GM19193 (cell line): Measurements from ENCODE around the gene ATP13A5.

Experiments
- POLR2A ChIP-seq: IDR thresholded peaks from 4 replicates; pipeline ENCODE4 v1.6.1; 2011; ENCODE audit not compliant: insufficient read depth, insufficient read length; ENCODE audit errors: extremely low read depth

Gene ATP13A5

DNA sequence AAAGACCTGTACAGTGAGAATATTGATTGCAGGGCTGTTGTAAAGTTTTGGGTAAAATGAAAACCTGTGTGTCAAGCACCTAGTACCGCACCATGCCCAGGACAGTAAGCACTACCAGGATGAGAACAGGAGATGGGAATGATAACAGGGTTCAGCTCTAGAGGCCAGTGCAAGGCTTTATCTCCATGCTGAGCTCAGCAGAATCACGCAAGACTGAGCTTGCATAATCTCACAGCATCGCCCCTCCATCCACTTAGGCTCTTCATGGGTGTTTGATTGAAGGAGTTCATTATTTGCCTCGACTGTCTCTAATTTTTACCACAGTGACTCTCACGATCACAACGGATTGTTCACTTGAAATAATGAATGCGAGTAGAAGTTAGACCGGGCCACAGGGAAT, 2.9 kb downstream of the ATP13A5 start:
- no peak for TF ChIP-seq POLR2A

DNA sequence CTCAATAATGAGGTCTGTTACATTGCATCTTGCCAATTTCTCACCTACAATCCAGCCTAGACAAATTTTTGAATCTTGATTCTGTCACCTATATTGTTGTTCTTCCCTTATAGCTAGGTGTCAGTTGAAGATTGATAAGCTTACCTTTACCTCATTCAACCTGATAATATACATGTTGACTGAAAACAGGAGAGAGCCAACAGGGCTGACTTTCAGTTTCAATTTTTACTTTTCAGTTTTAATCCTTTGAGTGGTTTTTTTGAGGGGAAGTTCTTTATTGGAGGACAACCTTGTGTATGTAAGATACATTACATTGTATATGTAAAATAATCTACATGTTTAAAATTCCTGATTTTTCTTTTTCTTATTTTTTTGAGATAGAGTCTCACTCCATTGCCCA, 5.8 kb downstream of the ATP13A5 start:
- no peak for TF ChIP-seq POLR2A

DNA sequence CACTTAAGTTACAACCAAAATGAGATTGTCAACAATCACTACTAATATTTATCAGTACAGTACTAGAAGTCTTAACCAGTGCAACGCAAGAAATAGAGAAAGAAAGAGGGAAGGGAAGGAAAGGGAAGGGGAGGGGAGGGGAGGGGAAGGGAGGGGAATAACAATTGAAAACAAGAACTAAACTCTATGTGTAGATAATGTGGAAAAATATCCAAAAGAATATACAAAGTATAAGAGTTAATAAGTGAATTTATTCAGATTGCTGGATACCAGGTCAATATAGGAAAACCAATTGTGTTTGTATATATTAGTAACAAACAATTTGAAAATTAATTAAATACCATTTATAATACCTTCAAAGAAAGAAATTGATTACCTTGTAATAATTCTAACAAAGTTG, 10.7 kb downstream of the ATP13A5 start:
- no peak for TF ChIP-seq POLR2A

DNA sequence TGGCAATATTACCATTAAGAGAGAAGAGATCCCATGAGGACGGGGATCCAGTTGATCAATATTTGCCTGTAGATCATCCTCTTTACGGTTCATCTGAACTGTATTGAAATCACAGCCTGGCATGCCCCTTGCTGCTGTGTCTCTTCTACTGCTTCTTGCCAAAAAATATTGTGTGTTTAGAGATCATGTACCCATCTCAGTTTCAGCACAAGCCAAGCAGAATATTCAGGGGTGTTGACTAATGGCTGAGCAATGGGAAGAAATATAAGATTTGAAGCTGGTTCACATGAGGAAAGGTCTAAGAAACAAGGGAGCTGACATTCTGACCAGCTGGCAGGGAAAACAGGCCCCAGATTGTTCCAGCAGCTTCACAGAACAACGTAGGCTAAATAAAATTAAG, 21.3 kb downstream of the ATP13A5 start:
- TF ChIP-seq POLR2A, result no peak

DNA sequence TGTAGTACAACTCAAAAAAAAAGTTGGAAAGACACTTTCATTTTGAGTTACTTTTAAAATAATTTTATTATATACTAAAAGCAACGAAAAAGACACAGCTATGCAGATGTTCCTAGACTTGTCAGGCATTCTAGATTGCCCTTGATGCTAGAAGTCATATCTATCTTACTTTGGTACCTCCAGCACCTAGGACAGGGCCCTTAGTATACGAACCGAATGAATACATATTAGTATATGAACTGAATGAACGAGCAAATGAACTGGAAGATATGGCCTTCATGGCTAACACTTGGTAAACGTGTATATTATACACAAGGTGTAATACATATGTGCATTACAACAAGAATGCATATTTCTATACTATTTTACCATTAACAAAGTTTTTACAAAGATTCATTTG, 24.1 kb downstream of the ATP13A5 start:
- no peak for TF ChIP-seq POLR2A

DNA sequence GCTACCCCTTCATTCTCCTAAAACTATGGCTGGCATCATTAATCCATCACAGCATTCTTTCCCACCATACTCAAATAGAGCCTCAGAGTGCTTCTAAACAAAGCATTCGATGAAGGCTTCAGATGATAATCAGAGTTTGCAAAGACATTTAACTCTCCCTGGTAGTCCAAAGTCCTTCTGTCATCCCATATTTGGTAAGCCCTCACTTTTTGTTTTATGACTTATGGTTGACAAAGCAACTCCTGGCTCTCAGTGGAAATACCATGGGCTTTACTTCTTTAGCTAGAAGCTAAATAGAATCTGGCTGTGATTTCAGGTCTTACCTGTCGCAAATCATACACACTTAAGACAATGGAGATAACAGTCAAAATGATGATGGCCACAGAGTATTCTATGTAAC, 27.8 kb downstream of the ATP13A5 start:
- no peak for TF ChIP-seq POLR2A

DNA sequence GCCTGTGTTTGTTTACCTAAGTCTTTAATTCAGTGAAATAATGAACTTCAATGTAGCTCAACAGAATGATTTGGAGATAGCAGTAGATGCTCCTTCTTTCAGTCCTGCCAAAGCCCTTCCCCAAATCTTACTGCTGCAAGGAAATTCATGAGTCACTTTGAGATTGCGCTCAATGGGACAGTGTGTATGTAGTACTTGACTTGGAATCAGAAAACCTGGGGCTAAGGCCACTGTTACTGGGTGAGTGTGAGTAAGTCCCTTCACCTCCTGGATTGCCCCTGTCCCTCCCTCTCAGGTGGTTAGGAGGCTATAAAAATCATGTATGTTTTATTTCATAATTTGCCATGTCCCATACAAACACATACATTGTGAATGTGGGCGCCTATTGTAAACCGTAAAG, 29.9 kb downstream of the ATP13A5 start:
- TF ChIP-seq POLR2A, result no peak

DNA sequence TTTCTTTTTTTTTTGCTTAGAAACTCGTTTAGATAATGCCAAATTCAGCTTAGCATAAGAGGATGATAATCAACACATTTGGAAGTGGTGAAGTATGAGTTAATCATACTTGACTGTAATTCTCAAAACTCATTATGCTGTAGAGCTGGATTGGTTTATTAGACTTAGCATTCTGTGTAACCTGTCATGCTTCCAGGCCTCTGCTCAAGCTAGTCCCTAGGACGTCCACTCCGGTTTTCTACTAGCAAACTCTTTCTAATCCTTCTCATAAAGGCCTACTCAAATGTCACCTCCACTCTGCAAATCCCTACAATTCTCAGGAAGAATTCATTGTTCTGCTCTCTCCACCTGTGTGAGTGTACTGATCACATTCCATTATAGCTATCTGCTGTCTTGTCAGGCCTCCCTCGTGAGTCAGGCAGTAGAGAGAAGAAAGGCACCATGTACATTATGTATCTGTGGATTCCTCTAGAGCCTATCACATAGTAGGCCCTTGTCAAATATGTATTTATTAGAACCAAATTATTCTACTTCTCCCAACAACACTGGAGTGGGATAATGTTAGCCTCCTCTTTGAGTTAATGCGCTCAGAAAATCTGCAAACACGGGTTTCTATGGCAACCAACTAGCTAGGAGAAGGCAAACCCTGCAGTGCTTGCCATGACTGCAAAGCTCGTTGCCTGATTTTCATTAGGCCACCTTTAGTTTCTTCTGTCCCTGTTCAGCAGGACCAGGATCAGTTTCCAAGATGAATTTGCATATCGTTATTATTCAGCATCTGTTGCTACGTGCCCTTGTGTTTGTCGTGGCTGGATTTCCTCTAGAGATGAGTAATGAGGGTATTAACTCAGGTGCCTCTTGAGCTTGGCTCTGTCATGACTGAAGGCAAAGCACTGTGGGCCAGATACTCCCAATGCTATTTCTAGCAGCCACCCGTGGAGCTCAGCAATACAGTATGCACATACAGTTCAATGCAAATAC, 30.7 kb downstream of the ATP13A5 start:
- TF ChIP-seq POLR2A, result no peak

DNA sequence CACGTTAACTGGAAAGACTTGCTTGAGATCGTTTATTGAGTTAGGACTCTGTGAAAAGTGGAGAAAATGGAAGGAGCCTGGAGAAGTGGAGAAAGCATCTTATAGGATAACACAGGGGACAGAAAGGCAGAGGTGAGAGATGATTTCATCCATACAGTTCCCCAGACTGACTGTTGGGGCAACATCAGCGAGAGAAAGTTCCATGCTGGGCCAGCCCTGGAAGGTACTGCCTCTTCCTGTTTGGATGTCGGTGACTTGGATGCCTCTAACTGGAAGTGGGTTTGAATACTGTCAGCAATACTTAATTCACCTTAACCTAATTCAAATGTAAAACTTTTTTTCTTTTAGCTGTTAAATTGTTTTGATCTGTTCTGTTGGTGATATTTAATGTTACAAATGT, 32.3 kb downstream of the ATP13A5 start:
- no peak for TF ChIP-seq POLR2A

DNA sequence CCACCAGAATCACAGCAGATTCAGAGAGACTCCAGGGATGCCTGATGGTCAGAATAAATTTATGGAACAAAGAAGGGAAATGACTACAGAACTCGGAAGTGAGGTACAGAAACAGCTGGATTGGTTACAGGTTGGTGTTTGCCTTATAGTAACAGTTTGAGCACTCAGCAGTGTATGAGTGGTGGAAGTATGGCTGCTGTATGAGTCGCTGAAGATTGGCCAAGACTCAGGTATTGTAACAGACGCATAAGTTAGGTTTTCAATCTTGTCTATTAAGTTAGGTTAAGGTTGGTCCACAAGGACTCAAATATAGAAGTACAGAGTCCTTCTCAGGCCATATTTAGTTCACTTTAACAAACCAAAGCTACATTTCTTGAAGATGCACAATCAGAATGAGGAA, 33.1 kb downstream of the ATP13A5 start:
- TF ChIP-seq POLR2A, result no peak

DNA sequence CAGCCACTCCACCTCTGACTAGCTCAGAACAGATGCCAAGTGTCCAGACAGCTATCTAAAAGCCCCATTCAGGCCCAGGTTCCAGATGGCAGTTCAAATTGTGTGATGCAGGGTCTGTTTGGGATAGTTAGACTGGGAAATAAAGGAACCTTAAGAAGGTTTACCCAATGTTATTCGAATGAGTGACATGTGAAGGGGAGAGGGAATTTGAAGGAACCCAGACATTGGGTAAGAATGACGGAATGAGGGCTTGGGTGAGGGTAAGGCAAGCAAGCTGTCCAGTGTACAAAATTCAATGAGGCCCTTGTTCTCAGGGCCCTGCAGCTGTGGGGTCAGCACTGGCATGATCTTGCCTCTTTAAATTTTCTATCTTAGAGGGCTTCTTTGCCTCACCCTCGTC, 34.1 kb downstream of the ATP13A5 start:
- no peak for TF ChIP-seq POLR2A

DNA sequence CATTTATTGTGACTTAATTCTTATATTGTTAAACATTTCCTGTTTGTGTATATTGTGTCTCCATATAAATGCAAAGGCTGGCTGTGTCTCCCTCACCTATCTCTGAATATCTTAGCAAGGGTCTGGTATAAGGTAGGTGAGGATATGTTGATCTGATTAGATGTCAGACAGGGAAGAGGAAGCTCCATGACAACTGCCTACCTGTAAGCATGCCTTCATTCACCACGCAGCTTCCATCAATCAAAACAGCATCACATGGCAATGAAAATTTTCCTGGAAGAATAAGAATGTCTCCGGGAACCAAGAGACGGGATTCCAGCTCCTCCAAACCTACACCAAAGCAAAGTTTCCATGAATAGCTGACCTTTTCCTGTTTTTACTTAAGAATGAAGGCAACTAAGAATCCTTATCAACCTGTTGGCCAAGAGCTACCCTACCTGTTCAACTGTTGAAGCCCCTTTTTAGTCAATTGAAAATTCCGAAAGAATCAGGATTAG, 34.8 kb downstream of the ATP13A5 start:
- no peak for TF ChIP-seq POLR2A

DNA sequence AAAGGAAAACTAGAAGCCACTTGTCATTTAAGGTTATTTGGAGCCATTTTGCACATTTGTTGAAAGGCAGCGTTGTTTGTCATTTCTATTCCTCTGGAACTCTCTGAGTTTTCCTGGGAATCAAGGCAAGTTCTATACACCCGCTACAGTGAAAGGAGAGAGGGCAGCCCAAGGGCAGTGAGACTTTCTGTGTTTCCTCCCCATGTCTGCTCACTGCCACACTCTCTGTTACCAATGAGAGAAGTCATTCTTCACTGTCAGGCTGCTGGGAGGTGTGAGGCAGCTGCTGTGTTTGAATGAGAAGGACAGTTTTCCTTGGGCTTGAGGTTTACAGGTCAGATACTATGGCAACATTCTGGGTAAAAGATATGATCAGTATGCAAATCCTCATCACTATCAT, 36.0 kb downstream of the ATP13A5 start:
- no peak for TF ChIP-seq POLR2A

DNA sequence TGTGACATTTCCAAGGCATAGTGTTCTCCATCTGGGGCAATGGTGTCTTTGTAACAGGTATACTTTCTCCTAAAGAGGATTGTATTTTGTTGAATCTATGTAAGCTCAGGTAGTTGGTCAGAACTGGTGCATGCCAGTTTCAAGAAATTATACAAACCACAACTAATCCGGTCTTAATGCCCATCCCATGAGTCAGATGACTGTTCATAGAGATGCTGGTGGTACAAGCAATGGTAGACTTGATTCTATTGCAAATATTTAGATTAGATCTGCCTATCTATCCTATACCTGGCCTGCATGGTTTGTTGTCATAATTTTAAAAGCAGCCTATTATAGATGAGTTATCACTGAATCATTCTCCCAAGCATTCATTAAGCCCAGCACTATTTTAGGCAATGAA, 43.5 kb downstream of the ATP13A5 start:
- TF ChIP-seq POLR2A, result no peak

DNA sequence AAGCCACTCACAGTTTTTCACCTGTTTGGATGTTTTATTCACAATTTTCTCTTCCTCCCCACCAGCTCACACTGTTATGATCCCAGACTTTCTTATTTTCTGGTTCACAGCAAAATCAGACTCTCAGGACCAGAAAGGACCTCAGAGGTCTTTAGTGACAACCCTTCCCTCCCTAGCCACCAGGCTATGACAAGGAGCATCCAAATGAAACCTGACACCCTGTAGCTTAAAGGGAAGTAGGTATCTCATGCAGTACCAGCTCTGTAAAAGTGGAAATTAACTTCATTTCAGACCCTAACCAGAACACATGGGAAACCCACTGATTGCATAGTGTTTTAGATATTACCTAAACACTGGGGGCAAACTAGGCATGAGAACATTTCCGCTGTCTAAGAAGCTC, 45.3 kb downstream of the ATP13A5 start:
- TF ChIP-seq POLR2A, result no peak

DNA sequence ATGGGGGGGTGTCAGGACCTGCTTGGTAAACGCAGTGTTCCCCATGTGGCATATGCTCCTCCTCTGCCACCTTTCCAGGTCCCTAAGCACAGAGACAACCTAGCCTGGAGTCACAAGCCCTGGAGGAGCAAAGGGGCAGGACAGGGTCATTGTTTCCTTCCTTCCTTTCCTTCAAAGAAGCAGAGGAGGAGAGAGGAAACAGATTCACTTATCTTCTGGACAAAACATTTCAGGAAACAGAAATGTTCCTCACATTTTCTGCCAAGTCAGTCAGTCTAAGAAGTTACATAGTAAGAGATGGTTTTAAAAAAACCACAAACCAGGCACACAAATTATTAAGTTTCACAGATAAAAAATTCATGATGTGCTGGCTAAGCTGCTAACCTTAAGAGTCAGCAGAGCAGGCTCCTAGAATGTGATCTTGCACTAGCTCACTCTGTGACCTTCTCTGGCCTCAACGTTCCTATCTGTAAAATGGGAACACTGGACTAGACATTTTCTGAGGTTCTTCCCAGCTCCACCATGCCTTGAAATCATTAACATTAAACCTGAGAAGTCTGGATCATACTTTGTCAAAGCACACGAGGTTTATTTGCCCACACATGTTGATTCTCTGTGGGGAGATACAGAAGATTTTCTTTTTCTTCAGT, 47.9 kb downstream of the ATP13A5 start:
- no peak for TF ChIP-seq POLR2A
